HG03457 (cell line): ENCODE data around the gene MTAP.

Experiments
- ATAC-seq: cut with Tn5 transposase; IDR thresholded peaks from one replicate; pipeline ENCODE4 v1.9.1; 2021; ENCODE audit warnings: moderate number of reproducible peaks; ENCODE audit not compliant: unreplicated experiment

MTAP gene

DNA sequence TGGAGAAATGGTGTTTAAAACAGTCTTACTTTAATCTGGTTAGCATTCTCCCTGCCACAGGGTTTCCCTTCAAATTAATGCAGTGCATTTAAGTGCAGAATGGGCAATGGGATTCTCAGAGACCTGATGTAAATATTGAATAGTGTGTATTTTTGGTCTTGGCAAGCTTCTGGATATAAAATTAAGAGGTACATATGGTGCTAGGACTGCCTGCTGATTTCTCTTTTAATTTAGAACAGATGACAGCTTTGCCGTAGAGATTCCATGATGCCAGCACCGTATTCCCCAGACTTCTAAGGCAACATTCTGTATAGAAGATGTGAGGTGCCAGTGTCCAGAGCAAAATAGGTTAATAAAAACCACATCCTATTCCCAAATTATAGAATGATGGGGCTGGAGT is 1.9 kb downstream of the MTAP start:
- no peak for ATAC-seq

DNA sequence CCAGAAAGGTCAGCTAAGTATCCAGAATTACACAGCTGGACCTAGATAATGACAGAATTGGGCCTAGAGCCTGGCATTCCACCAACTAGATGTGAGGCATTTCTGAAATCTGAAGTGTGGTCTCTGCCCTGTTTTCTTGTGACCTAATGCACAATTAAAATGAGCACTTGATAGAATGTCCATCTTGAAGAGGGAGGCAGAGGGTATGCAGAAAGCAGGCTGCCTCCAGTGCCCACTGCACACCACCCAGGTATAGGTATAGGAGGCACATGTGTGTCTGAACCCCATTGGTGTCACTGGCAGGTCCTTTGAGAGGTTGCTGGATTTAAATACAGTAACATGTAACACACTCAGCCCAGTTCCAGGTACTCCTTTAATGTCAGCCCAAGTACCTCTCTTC is 2.4 kb downstream of the MTAP start:
- no peak for ATAC-seq

DNA sequence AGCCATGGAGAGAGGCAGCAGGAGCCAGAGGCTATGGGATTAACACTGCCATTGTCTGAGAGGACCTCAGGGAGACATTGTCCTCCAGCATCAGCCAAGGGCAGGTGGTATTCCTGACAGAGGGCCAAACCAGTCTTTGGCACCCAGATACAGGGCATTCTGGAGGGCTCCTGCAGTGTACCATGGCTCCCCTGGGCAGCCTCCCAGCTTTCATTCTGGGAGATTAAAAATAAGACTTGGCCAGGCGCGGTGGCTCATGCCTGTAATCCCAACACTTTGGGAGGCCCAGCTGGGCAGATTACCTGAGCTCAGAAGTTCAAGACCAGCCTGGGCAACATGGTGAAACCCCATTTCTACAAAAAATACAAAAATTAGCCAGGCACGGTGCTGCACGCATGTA is 4.2 kb downstream of the MTAP start:
- no peak for ATAC-seq

DNA sequence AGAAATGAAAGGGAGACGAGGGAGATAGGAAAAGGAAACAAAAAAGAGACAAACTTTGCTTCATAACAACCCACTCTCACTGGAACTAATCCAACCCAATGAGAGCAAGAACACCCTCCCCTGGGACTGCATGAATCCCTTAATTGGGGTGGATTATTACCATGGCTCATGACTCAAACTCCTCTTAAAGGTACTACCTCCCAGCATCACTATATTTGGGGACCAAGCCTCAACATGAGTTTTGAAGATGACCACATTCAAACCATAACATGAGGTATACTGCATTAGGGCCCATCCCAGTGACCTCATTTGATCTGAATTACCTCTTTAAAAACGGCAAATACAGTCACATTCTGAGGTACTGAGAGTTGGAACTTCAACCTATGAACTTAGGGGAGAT is 8.0 kb downstream of the MTAP start:
- ATAC-seq, result no peak

DNA sequence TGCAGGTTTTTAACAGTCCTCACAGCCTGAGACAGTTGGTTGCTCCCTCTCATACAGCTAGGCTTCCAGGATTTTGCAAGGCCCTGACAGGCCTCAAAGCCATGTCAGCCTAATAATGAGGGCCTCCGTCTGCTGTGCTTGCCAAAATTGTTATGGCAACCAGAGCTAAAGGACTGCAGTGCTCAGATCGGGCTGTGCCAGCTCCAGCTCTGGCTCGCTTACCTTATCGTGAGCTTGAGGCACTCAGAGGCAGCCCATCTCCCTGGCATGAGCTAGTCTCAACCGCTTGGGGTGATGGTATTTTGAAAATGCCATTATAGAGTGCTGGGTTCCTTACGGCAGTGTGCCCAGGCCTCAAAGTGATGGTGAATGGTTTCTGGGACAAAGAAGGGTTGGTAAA is 8.4 kb downstream of the MTAP start:
- ATAC-seq, result no peak

DNA sequence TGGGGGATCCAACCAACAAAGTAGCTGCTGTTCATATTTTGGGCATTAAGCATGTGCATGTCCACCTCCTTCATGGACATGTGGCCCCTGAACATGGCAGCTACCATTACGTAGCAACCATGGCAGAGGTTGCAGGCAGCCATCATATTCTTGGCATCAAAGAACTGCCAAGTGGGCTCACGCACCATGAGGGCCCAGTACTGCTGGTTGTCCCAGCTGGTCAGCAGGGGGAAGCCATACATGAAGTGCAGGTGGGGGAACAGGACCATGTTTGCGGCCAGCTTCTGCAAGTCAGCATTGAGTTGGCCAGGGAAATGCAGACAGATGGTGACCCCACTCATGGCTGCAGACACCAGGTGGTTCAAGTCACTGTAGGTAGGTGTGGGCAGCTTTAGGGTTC is 9.5 kb downstream of the MTAP start:
- no peak for ATAC-seq

DNA sequence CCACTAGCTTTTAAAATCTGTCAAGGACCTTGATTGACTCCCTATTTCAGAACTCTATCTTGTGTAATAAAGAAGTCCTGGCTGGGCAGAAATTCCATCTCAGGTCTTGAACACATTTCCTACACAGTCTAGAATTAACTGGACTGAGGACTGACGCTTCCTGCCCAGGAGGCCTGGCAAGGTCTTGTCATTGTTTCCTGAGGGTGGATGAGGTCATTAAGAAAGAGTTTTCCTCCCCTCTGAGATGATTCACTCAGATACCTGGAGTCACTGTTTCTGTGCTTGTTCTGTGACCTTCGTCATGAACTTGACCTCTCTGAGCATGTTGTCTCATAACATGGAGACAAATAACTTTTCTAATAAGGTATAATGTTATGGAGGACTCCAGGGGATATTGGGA is 10.0 kb downstream of the MTAP start:
- no peak for ATAC-seq

DNA sequence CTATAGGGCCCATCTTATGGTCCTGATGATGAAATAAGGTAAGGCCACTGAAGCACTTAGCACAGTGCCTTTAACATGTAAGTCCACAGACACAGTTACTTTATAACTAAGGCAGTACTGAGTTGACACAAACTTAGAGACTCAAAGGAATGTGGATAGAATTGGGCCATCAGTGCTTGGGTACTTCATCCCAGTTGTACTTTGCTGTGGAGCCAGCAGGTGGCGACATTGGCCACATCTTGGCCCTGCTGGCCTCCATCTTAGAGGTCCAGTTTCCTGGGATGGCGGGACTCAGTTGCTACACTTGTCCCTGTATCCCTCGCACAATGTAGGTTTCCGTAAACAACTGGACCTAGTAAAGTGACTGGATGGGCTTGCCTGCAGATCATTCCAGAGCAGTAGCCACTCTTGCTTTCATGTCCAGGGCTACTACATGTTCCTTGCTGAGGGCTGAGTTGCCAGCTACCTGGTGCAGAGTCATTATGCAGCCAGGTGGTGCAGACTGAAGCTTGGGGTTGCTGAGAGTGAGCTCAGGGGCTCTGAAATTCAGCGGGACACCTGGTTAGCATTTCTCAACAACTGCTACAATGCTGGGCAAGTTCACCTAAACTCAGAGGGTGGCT is 10.6 kb downstream of the MTAP start:
- ATAC-seq, result no peak

DNA sequence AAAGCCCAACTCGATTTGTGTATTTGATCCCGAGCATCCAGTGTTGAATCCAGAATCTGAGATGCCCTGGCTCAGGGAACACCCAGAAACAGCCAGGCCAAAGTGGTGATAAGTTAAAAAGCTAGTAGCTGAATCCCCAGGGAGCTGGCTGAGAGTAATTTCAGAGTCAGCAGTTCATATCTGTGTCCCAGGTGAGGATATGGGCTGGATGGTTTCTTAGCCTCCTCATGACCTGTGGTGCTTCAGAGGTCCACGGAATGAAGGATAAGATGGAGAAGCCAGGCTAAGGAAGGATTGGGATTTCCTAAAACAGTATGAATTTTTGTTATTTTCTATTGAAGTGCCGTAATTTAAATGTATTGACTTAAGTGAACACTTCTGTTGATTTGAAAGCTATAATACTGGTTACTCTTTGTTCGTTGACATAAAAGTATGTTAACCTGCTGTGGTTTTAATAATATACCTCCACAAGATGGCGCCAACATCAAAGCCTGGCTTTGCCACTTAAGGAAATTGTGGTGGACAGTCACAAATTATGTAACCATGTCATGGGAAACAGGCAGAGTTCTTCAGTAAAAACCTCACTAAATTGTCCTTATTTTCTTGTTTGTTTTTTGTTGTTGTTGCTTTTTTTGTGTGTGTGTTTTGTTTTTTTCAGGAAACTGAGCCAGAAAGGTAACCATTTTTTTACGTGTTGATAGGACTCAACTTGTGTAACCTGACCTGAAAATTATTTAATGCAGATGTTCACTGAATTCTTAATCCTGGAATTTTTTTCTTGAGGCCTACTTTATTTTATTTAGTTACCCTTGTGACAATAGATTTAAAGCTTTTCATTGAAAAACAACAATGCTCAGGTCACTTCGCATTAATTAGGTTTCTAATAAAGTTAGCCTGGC is 11.4 kb downstream of the MTAP start:
- ATAC-seq, result peak; percentile 38

DNA sequence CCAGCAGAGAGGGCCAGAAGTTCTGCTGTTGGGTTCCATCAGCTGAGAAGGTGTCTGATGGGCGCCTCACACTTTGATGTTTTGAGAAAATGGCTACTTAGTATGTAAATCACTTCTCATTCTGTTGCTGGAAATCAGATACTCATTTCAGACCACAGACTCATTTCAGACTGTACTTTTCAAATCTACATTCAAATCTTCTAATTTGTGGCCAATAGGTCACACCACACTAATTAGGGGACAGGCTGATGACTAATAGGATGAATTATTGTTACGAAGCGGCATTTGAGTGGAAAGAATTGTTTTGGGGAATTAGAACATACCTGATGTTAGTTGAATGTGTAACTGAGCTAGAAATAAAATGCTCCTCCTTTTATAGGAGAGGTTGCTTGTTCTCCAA is 13.2 kb downstream of the MTAP start:
- no peak for ATAC-seq

DNA sequence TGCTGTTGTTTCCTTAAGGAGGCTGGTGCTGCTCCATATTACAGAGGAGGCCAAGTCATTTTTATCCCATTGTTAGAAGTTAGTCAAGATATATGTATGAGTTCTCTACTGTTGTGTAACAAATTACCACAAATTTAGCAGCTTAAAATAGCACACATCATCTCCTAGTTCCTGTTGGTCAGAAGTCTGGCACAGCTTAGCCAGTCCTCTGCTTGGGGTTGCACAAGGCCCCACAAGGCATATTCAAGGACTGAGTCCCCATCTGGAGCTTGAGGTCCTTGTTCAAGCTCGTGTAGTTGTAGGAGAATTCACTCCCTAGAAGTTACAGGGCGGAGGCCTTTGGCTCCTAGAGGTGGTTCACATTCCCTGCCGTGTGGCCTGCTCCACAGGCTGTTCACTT is 14.7 kb downstream of the MTAP start:
- no peak for ATAC-seq

DNA sequence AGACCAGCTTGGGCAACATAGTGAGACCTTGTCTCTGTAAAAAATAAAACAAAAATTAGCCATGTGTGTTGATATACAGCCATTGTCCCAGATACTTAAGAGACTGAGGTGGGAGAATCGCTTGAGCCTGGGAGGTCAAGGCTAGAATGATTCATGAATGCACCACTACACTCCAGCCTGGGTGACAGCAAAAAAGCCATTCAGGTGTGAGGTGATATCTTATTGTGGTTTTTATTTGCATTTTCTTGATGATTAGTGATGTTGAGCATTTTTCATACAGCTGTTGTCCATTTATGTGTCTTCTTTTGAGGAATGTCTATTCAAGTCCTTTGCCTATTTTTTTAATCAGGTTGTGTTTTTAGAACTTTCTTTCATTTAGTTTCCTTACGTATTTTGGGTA is 23.2 kb downstream of the MTAP start:
- no peak for ATAC-seq

DNA sequence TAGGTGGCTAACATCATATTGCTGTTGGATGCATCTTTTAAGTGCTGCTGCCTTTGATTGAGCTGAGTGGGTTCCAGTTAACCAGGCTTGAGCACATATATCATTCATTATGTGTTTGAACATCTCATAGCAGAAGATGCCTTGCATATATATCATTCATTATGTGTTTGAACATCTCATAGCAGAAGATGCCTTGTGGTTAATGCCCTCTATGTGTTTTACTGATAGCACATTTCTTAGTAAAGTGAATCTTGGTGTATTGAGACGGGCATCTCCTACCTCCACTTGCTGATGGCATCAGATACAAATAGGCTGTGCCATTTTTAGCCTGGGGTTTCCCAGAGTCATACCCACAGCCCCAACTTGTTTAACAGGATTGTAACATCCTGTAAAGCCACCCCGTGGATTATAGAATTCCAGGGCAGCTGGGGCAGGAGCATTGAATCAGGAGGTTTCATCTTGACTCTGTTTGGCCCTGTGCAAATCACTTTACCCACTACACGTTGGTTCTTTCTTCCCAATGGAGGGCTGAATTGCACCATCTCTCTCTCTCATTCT is 26.5 kb downstream of the MTAP start:
- no peak for ATAC-seq

DNA sequence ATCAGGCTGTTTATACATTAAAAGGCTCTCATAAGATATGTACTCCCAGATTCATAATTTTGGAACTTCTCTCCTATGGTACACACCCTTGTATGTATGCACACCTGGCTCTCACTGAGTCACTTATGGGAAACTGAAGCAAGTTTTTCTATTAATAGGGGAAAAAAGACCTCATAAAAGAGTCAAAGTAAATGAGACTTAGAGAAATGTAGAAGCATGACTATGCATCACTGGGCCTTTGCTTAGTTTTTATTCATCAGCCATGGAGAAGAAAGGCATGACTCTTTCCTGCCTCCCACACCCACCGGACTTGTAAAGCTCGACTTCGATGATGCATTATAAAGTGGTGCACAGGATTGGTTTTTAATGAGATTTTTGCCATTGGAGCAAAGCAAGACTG is 28.2 kb downstream of the MTAP start:
- ATAC-seq, result no peak

DNA sequence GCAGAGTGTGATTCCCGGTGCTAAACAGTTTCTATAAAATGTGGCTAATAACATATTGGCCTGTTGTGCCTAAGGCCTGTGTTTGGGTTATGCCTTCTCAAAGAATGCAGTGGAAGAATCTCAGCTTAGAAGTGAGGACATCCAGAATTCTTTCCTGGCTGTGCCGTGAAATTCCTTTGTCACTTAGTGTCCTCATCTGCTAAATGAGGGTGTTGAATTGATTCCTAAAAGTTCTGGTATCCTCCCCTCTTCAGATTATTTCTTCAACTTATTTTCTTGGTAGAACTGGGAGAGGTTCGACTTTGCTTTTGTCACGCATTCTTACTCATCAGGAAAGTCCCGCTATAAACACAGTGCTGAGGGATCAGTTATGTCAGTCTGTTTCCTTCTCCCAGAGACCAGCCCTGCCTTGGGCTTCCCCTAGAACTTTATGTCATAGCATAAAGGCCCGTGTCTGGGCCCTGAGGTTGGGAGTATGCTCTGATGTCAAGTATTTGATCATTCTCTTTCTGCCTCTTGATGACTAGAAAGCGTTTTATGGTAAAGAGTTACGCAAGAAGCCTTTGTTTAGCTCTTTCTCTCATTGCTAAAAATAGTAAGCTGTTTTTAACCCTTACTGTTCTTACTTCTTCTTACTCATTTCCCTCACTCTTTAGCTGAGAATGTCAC is 29.5 kb downstream of the MTAP start:
- peak; percentile 77 for ATAC-seq

DNA sequence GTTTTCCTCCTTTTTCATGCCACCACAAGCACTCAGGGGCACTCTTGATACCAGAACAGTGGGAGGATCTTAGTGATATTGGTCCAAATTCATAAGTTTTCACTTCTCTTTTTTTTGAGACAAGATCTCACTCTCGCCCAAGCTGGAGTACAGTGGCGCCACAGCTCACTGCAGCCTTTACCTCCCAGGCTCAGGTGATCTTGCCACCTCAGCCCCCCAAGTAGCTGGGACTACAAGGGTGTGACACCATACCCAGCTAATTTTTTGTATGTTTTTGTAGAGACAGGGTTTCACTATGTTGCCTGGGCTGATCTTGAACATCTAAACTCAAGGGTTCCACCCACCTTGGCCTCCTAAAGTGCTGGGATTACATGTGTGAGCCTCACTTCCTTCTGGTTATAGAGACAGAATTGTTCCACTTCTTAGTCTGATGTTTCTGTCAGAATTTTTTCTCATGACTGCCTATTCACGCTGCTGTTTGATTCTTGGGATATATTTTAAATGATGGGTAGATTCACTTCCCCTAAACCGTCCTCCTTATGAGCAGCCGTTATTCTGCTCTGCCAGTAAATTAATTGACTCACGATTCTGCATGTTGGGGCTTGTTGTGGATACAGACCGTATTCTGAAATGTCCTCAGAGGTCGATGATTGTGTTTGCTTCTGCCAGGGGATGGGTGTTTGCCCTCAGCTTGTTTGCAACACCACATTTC is 30.8 kb downstream of the MTAP start:
- ATAC-seq, result peak; percentile 59

DNA sequence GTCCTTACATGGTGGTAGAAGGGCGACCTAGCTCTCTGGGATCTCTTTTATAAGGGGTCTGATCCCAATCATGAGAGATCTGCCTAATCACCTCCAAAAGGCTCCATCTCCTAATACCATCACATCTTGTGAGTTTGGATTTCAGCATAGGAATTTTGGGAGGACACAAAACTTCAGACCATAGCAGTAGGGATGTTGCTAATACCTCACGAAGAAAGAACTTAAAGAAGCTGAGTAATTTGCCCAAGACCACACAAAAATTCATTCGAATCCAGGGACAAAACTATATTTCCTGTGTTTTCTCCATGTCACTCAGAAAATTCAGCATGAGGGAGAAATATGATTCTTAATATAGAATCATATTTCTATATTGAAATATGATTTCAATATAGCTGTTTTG is 32.7 kb downstream of the MTAP start:
- ATAC-seq, result no peak

DNA sequence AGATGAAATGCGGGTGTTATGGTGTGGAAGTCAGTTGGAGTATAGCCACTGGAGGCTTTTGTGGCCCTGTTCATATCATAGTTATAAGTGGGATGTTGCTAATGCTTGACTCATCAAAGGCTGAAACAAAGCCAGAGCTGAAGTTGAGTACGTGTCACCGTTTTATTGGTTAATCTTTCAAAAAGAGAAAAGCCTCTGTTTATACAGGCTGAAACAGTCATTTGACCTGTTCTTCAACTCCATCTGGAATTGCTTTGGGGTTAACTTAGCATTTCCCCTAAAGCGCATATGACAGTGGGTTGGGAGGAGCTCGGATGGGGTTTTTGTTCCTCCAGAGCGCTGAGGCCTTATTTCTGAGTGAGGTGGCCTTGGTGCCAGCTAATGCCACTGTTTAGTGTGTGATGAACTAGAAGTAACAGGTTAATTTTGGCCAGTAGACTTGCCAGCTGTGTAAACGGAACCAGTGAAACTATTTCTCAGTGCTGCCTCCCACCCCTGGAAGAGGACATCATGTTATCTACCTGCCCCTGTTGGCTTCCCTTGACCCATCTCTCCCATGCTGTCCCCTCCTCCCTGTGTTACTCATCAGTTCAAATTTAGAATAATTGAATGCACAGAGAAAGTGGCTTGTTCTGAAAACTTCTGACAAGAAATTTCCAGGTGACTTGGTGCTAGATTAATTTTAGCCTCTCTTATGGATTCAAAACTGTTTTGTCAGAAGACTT is 34.2 kb downstream of the MTAP start:
- ATAC-seq, result no peak

DNA sequence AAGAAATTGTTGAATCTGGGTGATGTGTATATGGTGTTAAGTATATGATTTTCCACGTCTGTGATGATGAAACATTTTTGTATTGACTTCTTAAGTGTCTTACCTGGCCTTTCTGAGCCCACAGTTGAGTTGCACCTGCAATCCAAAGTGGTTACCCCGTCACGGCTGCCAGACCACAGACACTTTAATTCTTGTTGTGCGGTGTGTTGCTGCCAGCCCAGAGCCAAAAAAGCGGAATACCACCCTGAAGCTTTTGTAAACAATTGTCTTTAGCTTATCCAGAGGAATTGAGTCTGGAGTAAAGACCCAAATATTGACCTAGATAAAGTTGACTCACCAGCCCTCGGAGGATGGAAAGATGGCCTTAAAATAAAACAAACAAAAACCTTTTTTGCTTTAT is 35.1 kb downstream of the MTAP start:
- ATAC-seq, result no peak

DNA sequence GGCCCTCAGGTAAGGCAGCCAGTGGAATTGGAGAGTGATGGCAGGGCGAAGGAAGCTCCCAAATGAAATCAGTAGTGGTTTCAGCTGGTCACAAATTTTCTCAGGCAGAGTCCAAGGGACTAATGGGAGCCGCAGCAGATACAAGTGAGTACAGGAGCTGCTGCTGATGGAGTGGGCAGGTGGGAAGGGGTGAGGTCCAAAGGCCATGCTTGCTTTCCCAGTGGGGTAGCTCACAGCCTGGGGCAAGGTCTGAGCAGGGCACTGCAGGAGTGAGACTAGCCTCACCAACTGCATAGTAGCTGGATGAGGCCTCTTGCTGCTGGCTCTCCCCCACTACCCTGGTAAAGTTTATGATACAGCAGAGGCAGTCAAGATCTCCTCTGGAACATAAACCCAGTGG is 38.2 kb downstream of the MTAP start:
- no peak for ATAC-seq

DNA sequence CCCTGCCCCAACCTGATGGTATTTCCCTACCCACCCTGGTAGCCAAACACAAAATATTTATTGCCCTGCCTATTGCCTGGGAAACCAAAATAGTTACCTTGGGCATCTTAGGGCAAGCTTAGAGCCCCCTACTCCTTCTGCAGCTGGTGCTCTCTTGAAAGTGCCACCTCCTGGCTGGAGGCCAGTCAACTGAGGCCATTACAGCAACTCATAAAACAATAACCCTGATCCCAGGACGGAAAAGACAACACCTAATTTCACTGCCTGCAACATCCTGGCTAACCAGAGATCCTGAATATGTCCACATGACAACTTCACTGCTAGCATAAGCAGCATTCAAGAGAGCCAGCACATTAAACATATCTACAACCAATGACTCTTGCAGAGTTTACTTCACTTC is 38.7 kb downstream of the MTAP start:
- ATAC-seq, result no peak
